HG03469 (cell line): ENCODE results near the gene ARL6IP6.
"Not testable (repeated sequence)": the region's sequence is repeated elsewhere in the genome, so short reads cannot be mapped to it uniquely, and the experiment has no call there.

Experiments used
- ATAC-seq: cut with Tn5 transposase; IDR thresholded peaks from one replicate; pipeline ENCODE4 v1.9.1; 2021; ENCODE audit warnings: mild to moderate bottlenecking, moderate library complexity, moderate number of reproducible peaks; ENCODE audit not compliant: unreplicated experiment

ARL6IP6 gene

DNA sequence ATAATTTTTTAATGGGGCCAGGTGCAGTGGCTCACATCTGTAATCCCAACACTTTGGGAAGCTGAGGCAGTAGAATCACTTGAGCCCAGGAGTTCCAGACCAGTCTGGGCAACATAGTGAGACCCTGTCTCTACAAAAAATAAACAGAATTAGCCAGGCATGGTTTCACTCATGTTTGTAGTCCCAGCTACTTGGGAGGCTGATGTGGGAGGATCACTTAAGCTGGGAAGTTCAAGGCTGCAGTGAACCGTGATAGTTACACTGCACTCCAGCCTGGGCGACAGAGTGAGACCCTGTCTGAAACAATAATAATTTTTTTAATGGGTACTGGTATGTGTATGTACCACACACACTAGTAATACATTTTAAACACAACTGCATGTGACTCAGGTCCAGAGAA is 2.4 kb downstream of the ARL6IP6 start:
- ATAC-seq, result no peak

DNA sequence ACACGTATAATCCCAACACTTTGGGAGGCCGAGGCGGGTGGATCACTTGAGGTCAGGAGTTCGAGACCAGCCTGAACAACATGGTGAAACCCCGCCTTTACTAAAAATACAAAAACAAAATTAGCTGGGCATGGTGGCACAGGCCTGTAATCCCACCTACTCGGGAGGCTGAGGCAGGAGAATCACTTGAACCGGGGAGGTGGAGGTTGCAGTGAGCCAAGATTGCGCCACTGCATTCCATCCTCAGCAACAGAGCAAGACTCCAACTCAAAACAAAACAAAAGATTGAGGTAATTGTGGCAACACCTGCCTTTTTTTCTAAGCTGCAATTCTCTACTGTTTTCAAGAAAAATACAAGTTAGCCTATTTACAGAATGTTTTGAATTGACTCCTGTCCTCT is 4.2 kb downstream of the ARL6IP6 start:
- not testable (repeated sequence) for ATAC-seq

DNA sequence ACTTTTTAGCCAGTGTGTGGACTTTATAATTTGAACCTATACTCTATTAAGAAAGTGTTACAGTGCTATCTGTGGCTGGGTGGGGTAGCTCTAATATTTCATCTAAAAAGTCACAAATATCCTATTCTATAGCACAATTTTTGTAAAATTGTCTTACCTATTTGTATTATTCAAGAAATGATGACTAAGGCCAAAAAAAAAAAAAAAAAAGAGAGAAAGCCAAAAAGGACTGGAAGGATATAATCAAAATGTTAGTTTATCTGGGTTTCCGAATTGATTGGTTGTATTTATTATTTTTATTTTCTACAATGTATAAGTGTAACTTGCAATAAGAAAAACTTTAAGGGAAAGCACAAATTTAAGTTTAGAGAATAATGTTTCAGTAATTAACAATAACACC is 5.5 kb downstream of the ARL6IP6 start:
- ATAC-seq, result no peak

DNA sequence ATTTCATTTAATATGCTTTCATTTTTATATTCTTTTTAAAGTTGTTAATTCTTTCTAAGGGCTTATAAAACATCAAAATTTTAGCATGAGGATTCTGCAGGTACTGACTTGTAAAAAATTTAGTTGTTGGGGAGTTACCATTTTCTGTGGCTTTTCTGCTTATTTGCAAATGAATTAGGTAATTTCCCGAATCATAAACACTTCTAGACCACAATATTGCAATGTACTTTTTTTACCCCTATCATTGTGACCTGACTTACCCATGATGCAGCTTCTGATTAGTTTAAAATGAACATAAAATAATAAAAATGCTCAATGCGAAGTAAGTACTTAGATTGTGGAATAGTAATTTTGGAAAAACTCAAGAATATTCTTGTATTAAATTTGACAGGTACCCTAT is 11.4 kb downstream of the ARL6IP6 start:
- ATAC-seq, result no peak

DNA sequence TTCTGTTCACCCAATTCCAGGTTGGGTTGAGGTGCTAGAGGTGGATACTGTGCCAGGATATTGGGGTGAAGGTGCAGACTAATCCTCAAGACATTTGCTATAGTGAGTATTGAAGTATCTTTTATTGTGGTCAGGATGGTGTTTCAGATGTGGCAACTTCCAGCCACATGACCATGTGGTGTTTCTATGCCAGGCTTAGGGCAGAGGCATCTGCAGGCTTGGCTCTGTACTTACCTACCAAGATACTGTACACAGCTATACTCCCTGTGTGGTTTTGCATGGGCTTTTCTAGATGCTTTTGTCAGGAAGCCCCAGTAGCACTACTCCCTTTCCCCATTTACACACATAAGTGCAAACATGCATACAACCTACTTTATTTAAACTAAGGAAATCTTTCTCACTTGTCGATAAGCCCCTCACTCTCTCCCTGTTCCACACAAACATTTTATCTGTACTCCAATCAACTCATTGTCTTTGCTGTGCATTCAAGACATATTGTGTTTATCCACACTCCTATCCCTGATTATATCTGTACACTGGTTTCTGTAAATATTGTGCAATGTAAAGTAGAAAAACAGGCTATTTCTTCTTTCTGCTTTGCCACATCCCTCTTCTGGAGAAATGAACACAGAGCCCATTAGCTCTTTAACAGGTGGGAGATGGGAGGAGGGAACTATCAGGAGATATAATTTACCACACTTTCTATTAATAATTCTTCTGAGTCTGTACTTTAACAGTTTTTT is 12.3 kb downstream of the ARL6IP6 start:
- peak; percentile 71 for ATAC-seq

DNA sequence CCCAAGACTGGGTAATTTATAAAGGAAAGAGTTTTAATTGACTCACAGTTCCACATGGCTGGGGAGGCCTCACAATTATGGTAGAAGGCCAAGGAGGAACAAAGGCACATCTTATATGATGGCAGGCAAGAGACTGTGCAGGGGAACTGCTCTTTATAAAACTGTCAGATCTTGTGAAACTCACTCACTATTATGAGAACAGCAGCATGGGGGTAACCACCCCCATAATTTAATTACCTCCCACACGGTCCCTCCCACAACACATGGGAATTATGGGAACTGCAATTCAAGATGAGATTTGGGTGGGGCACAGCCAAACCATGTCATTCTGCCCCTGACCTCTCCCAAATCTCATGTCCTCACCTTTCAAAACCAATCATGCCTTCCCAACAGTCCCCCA is 19.1 kb downstream of the ARL6IP6 start:
- not testable (repeated sequence) for ATAC-seq

DNA sequence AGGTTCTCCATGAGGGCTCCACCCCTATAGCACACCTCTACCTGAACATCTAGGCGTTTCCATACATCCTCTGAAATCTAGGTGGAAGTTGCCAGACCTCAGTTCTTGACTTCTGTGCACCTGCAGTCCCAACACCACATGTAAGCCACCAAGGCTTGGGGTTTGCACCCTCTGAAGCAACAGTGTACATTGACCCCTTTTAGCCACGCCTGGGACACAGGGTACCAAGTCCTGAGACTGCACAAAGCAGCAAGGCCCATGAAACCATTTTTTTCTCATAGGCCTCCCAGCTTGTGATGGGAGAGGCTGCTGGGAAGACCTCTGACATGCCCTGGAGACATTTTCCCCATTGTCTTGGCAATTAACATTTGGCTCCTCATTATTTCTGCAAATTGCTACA is 20.0 kb downstream of the ARL6IP6 start:
- no peak for ATAC-seq

DNA sequence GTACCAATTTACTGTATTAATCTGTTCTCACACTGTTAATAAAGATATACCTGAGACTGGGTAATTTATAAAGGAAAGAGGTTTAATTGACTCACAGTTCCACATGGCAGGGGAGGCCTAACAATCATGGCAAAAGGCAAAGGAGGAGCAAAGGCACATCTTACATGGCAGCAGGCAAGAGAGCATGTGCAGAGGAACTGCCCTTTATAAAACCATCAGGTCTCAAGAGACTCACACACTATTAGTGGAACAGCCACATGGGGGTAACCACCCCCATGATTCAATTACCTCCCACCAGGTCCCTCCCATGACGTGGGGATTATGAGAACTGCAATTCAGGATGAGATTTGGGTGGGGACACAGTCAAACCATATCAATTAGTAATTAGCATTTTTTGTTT is 21.3 kb downstream of the ARL6IP6 start:
- not testable (repeated sequence) for ATAC-seq

DNA sequence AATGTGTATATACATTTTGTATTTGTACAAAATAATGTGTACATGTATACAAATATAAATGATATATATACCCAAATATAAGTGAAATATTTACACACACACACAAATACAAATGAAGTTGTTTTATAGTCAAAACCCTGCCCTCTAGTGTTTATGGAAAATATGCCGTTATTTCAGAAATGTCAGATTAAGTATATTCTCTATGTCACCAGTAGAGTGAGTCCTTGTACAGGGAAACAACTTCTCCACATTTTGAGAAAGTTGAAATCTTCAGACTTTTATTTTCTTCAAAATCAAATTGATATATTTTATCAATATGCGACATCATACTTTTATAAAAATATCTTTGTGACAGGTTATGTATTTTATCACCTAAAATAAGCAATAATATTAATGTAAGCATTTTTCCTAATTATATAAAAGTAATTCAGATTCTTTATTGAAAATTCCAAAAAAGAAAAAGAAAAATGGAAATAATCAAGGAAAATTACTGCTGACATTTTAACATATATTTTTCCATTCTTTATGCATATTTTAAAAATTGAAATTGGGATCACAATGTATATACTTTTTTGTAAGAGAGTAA is 22.4 kb downstream of the ARL6IP6 start:
- ATAC-seq, result peak; percentile 66

DNA sequence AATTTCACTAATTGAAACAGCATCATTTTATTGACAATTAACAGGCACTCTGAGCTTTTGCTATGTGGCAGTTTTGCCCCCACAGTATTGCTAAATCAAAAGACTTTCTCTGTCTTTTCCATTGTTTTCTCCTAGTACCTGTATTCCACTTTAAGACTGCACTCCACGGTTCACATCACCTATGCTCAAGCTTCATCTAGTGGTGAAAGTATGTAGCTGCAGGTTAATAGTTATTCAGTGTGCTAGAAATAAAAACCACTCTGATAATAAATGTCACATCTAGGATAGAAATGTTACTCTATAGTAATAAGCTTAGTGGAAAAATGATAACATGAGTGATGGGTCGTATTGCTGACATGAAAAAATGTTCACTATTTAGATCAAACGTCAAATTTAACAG is 24.6 kb downstream of the ARL6IP6 start:
- ATAC-seq, result peak; percentile 71

DNA sequence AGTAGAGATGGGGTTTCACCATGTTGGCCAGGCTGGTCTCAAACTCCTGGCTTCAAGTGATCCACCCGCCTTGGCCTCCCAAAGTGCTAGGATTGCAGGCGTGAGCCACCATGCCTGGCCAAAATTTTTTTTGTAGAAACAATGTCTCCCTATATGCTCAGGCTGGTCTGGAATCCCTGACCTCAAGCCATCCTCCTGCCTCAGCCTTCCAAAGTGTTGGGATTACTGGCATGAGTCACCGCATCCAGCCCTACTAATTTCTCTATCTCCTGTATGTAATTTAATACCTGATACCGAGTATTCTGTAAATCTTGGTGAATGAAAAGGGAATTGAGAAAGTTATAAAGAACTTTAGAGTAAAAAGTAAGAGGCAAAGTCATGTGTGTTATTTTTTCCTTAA is 29.3 kb downstream of the ARL6IP6 start:
- not testable (repeated sequence) for ATAC-seq

DNA sequence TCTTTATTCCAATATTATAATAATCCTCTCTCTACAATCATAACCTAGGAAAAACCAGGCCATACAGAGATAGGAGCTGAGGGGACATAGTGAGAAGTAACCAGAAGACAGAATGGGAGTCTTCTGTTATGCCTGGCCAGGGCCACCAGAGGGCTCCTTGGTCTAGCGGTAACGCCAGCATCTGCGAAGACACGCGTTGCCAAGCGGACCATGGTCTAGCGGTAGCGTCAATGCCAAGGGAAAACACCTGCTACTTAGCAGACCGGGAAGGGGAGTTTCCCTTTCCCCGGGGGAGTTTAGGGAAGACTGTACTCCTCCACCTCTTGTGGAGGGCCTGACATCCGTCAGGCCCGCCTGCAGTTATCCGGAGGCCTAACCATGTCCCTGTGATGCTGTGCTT is 36.6 kb downstream of the ARL6IP6 start:
- no peak for ATAC-seq

DNA sequence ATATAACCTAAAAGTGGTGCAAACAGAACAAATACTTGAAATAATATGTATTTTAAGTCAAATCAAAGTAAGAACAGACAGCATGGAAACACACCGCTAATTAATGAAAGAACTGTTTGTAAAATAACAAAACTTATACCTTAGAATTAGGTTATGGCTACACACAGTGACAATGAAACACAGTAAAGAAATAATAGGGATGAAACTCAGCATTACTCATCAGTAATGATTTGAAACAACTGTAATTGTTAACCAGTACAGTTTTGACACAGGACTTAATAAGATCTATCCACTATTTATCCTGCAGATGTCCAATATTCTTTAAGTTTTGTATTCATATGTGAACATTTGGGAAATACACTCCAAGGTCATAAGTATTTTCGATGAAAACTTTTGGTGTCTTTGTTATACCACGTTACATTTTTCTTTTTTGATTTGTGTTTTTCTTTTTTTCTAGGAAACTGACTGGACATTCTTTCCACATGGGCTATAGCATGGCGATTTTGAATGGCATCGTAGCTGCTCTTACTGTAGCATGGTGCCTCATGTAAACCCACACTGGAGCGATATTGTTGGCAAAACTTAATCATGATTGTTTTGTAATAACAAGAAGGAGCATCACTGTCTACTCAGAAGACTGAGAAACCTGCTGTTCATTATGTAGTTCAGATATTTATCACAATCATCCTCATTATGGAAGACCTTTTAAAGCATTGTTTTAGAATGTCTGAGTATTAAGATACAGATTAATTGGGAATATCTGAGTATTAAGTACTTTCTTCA is 41.1 kb downstream of the ARL6IP6 start:
- ATAC-seq, result no peak

DNA sequence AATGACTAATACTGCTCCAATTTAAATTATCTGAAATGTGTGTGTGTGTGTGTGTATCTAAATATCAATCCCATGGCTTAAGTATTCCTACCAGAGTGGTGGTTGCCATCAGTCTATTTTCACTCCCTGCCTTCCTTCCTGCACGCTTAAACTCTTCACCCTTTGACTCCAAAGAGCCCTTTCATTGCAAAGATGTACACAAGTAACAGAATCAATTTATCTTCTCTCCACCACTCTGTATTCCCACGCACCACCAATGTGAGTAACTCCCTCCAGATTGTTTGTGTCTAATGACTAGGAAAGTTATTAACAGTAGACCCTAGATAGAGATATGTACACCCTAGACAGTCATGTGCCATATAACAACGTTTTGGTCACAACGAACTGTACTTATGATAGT is 42.8 kb downstream of the ARL6IP6 start:
- ATAC-seq, result no peak

DNA sequence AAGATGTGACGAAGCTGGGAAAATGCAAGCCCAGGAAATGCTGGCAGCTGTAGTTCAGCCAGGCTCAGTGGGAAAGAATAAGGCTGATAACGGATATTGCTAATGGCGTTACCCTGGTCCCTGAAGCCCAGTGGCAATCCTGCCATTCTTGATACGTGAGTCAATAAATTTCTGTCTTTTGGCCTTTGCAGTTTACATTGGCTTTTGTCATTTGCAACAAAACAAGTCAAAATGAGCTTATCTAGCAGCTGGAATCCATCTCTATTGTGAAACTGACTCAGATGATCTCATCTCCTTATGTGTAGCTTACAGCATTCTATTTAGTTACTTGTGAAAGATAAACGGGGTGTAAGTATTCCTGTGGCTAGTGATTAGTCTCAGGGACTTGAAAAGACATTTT is 43.8 kb downstream of the ARL6IP6 start:
- ATAC-seq, result no peak

DNA sequence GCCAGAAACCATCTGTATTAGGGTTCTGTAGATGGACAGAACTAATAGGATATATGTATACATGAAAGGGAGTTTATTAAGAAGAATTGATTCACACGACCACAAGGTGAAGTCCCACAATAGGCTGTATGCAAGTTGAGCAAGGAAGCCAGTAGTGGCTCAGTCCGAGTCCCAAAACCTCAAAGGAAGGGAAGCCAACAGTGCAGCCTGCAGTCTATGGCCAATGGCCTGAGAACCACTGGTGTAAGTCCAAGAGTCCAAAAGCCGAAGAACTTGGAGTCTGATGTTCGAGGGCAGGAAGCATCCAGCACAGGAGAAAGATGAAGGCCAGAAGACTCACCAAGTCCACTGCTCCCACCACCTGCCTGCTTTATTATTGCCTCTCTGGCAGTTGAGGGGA is 44.8 kb downstream of the ARL6IP6 start:
- not testable (repeated sequence) for ATAC-seq

DNA sequence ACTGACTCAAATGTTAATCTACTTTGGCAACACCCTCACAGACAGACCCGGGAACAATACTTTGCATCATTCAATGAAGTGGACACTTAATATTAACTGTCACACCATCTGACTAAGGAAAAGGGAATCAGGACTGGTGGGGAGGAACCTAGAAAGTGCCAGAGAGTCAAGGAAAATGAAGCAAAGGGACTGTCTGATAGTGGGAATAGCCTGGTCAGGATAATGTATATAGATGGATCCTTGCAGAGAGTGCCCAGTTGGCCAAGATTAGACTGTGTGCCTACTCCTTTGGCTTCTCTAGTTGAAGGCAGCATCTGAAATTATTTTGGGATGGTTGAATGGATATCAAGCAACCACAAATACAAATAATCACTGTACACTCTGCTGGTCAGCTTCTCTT is 45.2 kb downstream of the ARL6IP6 start:
- ATAC-seq, result no peak

DNA sequence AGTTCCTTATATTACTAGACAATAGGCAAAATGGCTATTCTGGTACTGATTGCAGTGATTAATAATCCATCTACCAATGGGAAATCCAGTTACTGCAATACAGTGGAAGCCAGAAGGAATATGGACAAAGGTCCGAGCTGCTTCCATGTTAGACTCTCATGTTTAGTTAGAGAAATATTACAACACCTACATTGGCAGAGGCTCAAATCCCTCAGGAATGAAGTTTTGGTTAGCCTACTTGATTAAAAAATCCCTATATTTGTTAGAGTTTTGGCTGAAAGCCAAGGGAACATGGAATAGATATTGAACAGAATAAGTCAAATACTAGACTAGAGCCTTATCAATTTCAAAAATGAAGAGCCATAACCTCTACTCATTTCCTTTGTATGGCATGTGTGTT is 48.5 kb downstream of the ARL6IP6 start:
- ATAC-seq, result no peak

DNA sequence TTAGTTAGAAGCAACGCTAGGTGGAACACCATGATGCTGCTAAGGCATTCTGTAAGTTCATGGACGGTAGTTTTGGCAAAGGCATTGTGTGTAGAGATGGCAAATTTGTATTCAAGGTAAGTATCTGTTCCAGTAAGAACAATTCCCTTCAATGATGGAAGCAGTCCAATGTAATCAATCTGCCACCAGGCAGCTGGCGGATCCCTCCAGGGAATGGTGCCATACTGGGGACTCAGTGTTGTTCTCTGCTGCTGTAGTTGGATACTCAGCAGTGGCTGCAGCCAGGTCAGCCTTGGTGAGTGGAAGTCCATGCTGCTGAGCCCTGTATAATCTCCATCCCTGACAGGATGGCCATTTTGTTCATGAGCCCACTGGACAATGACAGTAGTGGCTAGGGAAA is 62.8 kb downstream of the ARL6IP6 start:
- ATAC-seq, result no peak

DNA sequence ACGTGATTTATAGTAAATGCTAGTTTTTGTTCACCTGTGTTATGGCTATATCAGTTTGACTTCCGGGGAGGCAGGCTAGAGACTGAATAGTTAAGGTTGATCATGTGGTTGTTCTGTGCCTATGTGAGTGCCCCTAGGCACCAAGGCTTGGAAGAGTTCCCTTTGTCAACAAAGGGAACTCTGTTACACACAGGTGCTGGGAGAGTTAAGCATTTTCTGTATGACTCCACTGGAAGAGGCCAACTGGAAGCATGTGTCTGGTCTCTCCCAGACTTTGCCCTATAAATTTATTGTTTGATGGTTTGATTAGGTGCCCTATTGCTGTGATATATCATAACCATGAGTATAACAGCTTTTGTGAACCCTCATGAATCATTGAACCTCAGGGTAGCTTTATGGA is 63.8 kb downstream of the ARL6IP6 start:
- ATAC-seq, result no peak

DNA sequence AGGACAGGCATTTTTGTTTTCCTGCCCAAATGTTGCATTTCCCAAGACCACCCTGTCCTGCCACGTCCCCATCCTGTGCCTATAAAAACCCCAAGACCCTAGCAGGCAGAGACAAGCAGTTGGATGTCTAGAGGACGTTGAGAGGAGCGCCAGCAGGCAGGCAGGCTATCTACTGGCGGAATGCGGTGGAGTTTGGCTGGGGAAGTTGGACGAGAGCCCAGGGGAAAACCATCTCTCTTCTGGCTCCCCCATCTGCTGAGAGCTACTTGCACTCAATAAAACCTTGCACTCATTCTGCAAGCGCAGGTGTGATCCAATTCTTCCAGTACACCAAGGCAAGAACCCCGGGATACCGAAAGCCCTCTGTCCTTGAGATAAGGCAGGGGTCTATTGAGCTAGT is 72.5 kb downstream of the ARL6IP6 start:
- no peak for ATAC-seq

DNA sequence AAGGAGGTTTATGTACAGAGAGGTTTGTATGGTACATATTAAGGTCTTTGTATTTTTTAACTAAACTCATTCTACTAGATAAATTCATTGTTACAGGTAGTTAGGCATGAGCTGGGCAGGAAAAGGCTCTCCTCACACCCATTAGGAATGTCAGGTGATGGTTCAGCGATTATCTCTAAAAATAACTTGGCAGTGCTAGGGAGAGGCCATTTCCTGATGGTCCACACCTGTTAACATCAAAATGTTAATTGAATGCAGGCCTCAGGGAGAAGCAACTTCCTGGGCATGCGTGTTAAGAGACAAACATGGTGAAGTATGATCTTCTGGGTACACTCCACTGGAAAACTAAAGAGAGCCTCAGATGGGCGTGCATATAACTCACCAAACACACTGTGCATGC is 73.6 kb downstream of the ARL6IP6 start:
- no peak for ATAC-seq
